ENCODE results near the gene HECW1.

Gene HECW1

GRCh38 chr7:43490016-43490415, 377.6 kb downstream of the HECW1 start:
- POLR2A ChIA-PET: no interaction called here
- no peaks in the 10 kb centered on the region for H3K4me1 ChIP-seq (ENCODE audit: control insufficient read depth, insufficient read depth, low read length)
- H3K4me3 ChIP-seq (ENCODE audit: low read depth, low read length): no peak overlapping the region
- H3K27ac ChIP-seq (ENCODE audit: extremely low read depth, low read depth, low read length): no peak overlapping the region
- no peak for TF ChIP-seq ZNF701 (tag by site-specific recombination; IDR thresholded peaks at IDR 0.05)
- TF ChIP-seq, protein P1, sequence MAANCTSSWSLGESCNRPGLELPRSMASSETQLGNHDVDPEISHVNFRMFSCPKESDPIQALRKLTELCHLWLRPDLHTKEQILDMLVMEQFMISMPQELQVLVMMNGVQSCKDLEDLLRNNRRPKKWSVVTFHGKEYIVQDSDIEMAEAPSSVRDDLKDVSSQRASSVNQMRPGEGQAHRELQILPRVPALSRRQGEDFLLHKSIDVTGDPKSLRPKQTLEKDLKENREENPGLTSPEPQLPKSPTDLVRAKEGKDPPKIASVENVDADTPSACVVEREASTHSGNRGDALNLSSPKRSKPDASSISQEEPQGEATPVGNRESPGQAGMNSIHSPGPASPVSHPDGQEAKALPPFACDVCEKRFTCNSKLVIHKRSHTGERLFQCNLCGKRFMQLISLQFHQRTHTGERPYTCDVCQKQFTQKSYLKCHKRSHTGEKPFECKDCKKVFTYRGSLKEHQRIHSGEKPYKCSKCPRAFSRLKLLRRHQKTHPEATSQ (tag by site-specific recombination; IDR thresholded peaks at IDR 0.05): no peak
- TF ChIP-seq KLF8 (tag by site-specific recombination; IDR thresholded peaks at IDR 0.05): no peak
- TF ChIP-seq ZNF785 (tag by site-specific recombination; IDR thresholded peaks at IDR 0.05): no peak
- TF ChIP-seq ZNF791 (tag by site-specific recombination; IDR thresholded peaks at IDR 0.05): no peak
- CTCF ChIA-PET: interaction anchor here (0.7 kb wide), 1 partner anchor 12 kb away, joined by 3 read pairs; no protein-coding TSS in a partner anchor
- no peaks in the 10 kb centered on the region for H3K9me3 ChIP-seq (ENCODE audit: control insufficient read depth, insufficient read depth, low read depth, low read length)
- no peaks in the 10 kb centered on the region for H3K36me3 ChIP-seq (ENCODE audit: control insufficient read depth in 2 of 2, insufficient read depth in 1 of 2, low read length in 2 of 2)

- POLR2A ChIA-PET: no interaction called here
- Histone ChIP-seq H3K9me3 (ENCODE audit: control insufficient read depth, insufficient read depth, low read depth, low read length) (no peaks in the 10 kb centered on the region), H3K4me3 (ENCODE audit: low read depth, low read length) (no peak overlapping the region), H3K4me1 (ENCODE audit: control insufficient read depth, insufficient read depth, low read length) (no peaks in the 10 kb centered on the region), H3K27ac (ENCODE audit: extremely low read depth, low read depth, low read length) (no peak overlapping the region), H3K36me3 (ENCODE audit: control insufficient read depth in 2 of 2, insufficient read depth in 1 of 2, low read length in 2 of 2) (no peaks in the 10 kb centered on the region)
- CTCF ChIA-PET: interaction anchor here (0.9 to 1.2 kb wide), 3 partner anchors 36 to 230 kb away, joined by 3 to 4 read pairs (median 3); no protein-coding TSS in a partner anchor
- no peak for TF ChIP-seq ZFHX2 (tag by site-specific recombination; conservative IDR thresholded peaks at IDR 0.05)
Measured at GRCh38 chr7:43491123-43491522, 378.7 kb downstream of the HECW1 start.

- H3K36me3 ChIP-seq (ENCODE audit: control insufficient read depth in 2 of 2, insufficient read depth in 1 of 2, low read length in 2 of 2): no peaks in the 10 kb centered on the region
- ChIA-PET CTCF (interaction anchor here (0.6 to 1.2 kb wide), 3 partner anchors 208 to 347 kb away, joined by 3 read pairs; no protein-coding TSS in a partner anchor), POLR2A (no interaction called here)
- no peak for TF ChIP-seq ZNF16 (tag by site-specific recombination; IDR thresholded peaks at IDR 0.05; ENCODE audit: low read depth)
- no peak for TF ChIP-seq ZNF157 (tag by site-specific recombination; IDR thresholded peaks at IDR 0.05)
- no peaks in the 10 kb centered on the region for H3K4me1 ChIP-seq (ENCODE audit: control insufficient read depth, insufficient read depth, low read length)
- no peak overlapping the region for H3K27ac ChIP-seq (ENCODE audit: extremely low read depth, low read depth, low read length)
- H3K9me3 ChIP-seq (ENCODE audit: control insufficient read depth, insufficient read depth, low read depth, low read length): no peaks in the 10 kb centered on the region
- no peak overlapping the region for H3K4me3 ChIP-seq (ENCODE audit: low read depth, low read length)
Measured at GRCh38 chr7:43491984-43492383, 379.5 kb downstream of the HECW1 start.

GRCh38 chr7:43492896-43493295, 380.4 kb downstream of the HECW1 start:
- H3K4me3 ChIP-seq (ENCODE audit: low read depth, low read length): no peak overlapping the region
- no peaks in the 10 kb centered on the region for H3K4me1 ChIP-seq (ENCODE audit: control insufficient read depth, insufficient read depth, low read length)
- no peaks in the 10 kb centered on the region for H3K36me3 ChIP-seq (ENCODE audit: control insufficient read depth in 2 of 2, insufficient read depth in 1 of 2, low read length in 2 of 2)
- no peak for TF ChIP-seq ZBTB21 (tag by site-specific recombination; IDR thresholded peaks at IDR 0.05)
- no peak for TF ChIP-seq HOXA7 (CRISPR knock-in tag; IDR thresholded peaks at IDR 0.05; ENCODE audit: borderline replicate concordance)
- no peak for TF ChIP-seq ZNF488 (tag by site-specific recombination; IDR thresholded peaks at IDR 0.05)
- no peak for TF ChIP-seq ZNF548 (tag by site-specific recombination; IDR thresholded peaks at IDR 0.05)
- TF ChIP-seq ZNF521 (tag by site-specific recombination; IDR thresholded peaks at IDR 0.05): no peak
- TF ChIP-seq, protein P2, sequence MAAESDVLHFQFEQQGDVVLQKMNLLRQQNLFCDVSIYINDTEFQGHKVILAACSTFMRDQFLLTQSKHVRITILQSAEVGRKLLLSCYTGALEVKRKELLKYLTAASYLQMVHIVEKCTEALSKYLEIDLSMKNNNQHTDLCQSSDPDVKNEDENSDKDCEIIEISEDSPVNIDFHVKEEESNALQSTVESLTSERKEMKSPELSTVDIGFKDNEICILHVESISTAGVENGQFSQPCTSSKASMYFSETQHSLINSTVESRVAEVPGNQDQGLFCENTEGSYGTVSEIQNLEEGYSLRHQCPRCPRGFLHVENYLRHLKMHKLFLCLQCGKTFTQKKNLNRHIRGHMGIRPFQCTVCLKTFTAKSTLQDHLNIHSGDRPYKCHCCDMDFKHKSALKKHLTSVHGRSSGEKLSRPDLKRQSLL (tag by site-specific recombination; IDR thresholded peaks at IDR 0.05): no peak
- TF ChIP-seq ZNF626 (tag by site-specific recombination; IDR thresholded peaks at IDR 0.05): no peak
- no peak overlapping the region for H3K27ac ChIP-seq (ENCODE audit: extremely low read depth, low read depth, low read length)
- no peaks in the 10 kb centered on the region for H3K9me3 ChIP-seq (ENCODE audit: control insufficient read depth, insufficient read depth, low read depth, low read length)
- ChIA-PET POLR2A (no interaction called here), CTCF (no interaction called here)
